SH-SY5Y (cell line): ENCODE results near the gene UTS2.

ENCODE experiments used
- GATA2 ChIP-seq: IDR thresholded peaks from 2 replicates; pipeline ENCODE4 v1.6.1; 2011; ENCODE audit warnings: mild to moderate bottlenecking, low read depth, low read length
- GATA3 ChIP-seq: IDR thresholded peaks from 2 replicates; pipeline ENCODE4 v1.6.1; 2011; ENCODE audit warnings: low read depth, mild to moderate bottlenecking, low read length, moderate library complexity

DNA sequence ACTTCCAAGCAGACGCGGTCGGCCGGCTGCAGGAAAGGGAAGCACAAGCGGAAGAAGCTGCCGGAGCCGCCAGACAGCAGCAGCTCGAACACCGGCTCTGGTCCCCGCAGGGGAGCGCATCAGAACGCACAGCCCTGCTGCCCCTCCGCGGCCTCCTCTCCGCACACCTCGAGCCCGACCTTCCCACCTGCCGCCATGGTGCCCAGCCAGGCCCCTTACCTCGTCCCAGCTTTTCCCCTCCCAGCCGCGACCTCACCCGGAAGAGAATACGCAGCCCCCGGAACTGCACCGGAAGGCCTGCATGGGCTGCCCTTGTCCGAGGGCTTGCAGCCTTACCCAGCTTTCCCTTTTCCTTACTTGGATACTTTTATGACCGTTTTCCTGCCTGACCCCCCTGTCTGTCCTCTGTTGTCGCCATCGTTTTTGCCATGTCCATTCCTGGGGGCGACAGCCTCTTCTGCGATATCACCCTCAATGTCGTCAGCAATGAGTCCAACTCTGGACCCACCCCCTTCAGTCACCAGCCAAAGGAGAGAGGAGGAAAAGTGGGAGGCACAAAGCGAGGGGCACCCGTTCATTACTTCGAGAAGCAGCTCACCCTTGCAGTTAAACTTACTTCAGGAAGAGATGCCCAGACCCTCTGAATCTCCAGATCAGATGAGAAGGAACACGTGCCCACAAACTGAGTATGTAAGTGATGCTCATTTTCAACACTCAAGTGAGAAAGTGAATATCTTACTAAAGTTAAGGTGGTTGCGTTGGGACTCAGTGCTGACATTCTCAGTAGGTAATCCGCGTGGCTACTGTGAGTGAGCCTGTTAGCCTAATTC is 25.5 kb downstream of the UTS2 start:
- TF ChIP-seq GATA2 (no peak), GATA3 (no peak)
